Aorta (tissue), 5 donors: Measurements from ENCODE around the gene KPNB1. TPM values are rescaled to one million over a fixed set of nuclear protein-coding genes. Genes with fewer than 3 reads are reported as not detected.

Source experiments
- ATAC-seq: fragments of 200-7000 bp; cut with Tn5 transposase; one replicate; pipeline ENCODE4 v1.9.1; 2022; ENCODE audit warnings: moderate library complexity; ENCODE audit not compliant: low FRiP score
- DNase-seq, 2 donors: peaks; one replicate each; pipeline ENCODE4 v3.0.0-alpha.2; 2020
- H3K27ac ChIP-seq, 2 donors: one replicate each; pipeline ENCODE4 v1.5.1; 2013; ENCODE audit warnings: low read length in 2 of 2, mild to moderate bottlenecking in 2 of 2, moderate library complexity in 2 of 2, control low read depth in 1 of 2, inconsistent platforms in 1 of 2, low read depth in 1 of 2
- H3K27me3 ChIP-seq, 2 donors: one replicate each; pipeline ENCODE4 v1.6.1; 2013; ENCODE audit warnings: control low read depth in 1 of 2, low read length in 1 of 2, mild to moderate bottlenecking in 1 of 2, moderate library complexity in 1 of 2; ENCODE audit not compliant: insufficient read depth in 2 of 2, control insufficient read depth in 1 of 2
- H3K36me3 ChIP-seq, 2 donors: one replicate each; pipeline ENCODE4 v1.6.1; 2013; ENCODE audit warnings: control low read depth in 1 of 2, low read length in 1 of 2, mild to moderate bottlenecking in 1 of 2; ENCODE audit not compliant: insufficient read depth in 2 of 2, control insufficient read depth in 1 of 2
- H3K4me1 ChIP-seq, 2 donors: one replicate each; pipeline ENCODE4 v1.6.1; 2013; ENCODE audit warnings: low read length in 2 of 2, control low read depth in 1 of 2, mild to moderate bottlenecking in 1 of 2, moderate library complexity in 1 of 2; ENCODE audit not compliant: insufficient read depth in 2 of 2, control insufficient read depth in 1 of 2
- H3K4me3 ChIP-seq, 2 donors: one replicate each; pipeline ENCODE4 v1.5.1; 2013; ENCODE audit warnings: low read length in 2 of 2, control low read depth in 1 of 2, mild to moderate bottlenecking in 1 of 2
- H3K9me3 ChIP-seq: one replicate; pipeline ENCODE4 v1.6.1; 2013; ENCODE audit warnings: mild to moderate bottlenecking, low read length; ENCODE audit not compliant: control insufficient read depth
- WGBS, 2 donors: extraction: QIAGEN DNeasy Blood & Tissue Kit; methylation state at CpG; one replicate each; pipeline ENCODE4 v1.1.7; 2013; 5-methylcytosine and 5-hydroxymethylcytosine counted together
- intact Hi-C, 2 donors: fragments of 100-400 bp; cut with DNase I; formaldehyde crosslinking; loops; one replicate each; pipeline versions ENCODE4 v1.14.2 to v1.15.0; 2022
- polyA plus RNA-seq, 2 donors: library from polyadenylated mRNA; stranded (reverse); fragments of 200-250 nt; gene quantifications; one replicate each; pipeline ENCODE4 v1.2.3, GENCODE V29; 2013
- total RNA-seq, 2 donors: library from RNA; stranded (reverse); fragmentation: NEBNext Ultra II Directional; extraction: Animal tissue kit (Norgen Biotek cat#: 25700); gene quantifications; one replicate each; pipeline ENCODE4 v1.2.1, GENCODE V29; 2021
- donor health status: healthy with polysubstance abuse.
- donor health status: Bipolar disorder and iron deficiency.
- donor health status: DM: no; HTN: no; CAD: no.
- donor health status: DM: no; HTN: no; CAD: no.
- donor health status: DM: yes; HTN: yes; CAD: no.

The KPNB1 gene
- total and polyA plus RNA-seq, 4 donors: 39.4 to 202 (median 115) TPM

DNA sequence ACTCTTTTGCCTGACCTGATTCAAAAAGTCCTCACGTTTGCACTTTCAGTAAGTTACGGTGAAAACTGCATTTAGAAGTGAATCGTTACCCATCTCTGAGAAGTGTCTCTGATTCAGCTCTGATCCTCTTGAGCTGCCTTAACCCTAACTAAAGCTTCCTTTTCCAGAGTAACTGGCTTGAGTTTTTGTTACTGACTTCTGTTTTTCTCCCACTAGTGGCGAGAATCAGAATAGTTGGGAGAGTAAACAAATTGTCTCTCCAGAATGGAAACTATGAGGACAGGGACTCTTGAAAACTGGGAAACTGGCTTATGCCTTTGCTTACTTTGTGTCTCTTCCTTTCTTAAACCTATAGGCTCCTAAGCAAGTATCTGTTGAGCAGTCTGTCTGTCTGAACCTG is 31.3 kb upstream of the KPNB1 start:
- ATAC-seq (no peak), DNase-seq (no peak)
- H3K27ac ChIP-seq: peak overlapping the region in 1 of 2 donors; percentile 43
- H3K4me3 ChIP-seq: no peak overlapping the region
- H3K4me1 ChIP-seq: no peaks in the 10 kb centered on the region
- H3K36me3 ChIP-seq: peaks cover 0 to 2% of the 10 kb centered on the region in 2 donors
- no peaks in the 10 kb centered on the region for H3K9me3 ChIP-seq
- intact Hi-C loops: loop anchor here in 1 of 2 donors (10.0 kb wide), 3 partner anchors 254 to 384 kb away; partner anchors contain the start of gene EFCAB13
- 70 to 72% methylated on average over 4 of the region's 4 CpGs for WGBS, 2 donors
- H3K27me3 ChIP-seq: no peaks in the 10 kb centered on the region

DNA sequence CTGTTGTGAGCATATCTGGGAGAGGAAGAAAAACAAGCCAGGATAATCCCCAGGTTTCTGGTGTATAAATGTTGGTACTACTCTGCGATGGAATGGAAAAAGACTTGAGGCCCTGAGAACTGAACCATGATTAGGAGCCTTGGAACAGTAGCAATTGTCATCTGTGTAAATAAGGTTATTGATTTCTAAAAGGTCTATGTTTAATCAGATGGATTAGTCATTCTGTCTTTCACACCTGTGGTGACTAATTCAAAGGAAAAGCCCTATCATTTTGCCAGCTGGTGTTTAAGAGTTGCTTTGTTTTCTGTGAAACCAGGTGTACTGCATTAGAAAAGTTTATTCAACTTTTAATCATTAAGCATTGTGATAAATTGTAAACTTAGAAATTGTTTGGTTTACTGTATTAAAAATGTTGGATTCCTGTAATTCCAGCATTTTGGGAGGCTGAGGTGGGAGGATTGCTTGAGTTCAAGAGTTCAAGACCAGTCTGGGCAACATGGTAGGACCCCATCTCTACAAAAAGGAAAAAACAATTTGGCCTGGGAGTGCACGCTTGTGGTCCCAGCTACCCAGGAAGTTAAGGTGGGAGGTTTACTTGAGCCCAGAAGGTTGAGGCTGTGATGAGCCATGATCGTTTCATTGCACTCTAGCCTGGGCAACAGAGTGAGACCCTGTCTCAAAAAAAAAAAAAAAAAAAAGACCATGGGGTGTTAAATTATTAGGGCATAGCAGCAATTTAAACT is 29.0 kb upstream of the KPNB1 start:
- ATAC-seq (no peak), DNase-seq (no peak)
- Histone ChIP-seq H3K36me3 (peaks cover 2 to 6% of the 10 kb centered on the region in 2 donors), H3K4me3 (no peak overlapping the region), H3K27ac (peak overlapping the region; percentile 17 to 57), H3K4me1 (no peaks in the 10 kb centered on the region), H3K27me3 (no peaks in the 10 kb centered on the region), H3K9me3 (no peaks in the 10 kb centered on the region)
- WGBS, 2 donors: 76 to 84% methylated on average over 3 of the region's 3 CpGs
- intact Hi-C loops: no loop called here

DNA sequence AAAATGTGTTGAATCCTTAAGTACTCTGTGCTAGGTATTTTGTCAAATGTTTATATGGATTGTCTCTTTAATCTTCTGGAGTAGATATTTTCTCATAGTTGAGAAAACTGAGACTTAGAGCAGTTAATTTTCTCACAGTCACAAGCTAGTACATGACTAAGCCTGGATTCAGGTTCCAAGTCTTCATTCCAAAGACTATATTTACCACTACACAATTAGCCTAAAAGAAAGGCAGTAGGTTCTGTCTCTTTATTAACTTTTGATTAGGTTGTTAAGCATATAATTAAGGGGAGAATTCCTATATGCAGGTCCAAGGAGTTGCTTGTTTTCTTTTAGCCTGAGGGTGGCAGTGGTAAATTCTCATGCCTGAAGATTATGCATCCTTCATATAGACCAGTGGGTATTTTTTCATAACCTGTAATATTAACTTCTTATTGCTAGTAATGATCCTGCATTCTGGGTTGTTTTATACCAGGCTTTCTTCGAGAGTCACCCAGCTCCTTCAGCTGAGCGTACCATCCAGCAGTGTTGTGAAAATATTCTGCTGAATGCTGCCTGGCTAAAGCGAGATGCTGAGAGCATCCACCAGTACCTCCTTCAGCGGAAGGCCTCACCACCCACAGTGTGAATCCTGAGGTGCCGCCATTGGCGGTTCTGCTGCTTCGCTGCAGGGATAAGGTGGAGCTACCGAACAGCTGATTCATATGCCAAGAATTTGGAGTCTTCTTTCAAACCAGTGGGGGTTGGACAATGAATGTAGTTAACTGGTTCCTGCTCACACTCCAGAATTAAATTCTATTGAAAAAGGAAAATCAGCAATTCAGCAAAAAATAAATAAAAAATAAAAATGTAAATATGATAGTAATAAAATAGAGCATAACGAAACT is 28.2 kb upstream of the KPNB1 start:
- ATAC-seq (peak; percentile 33), DNase-seq (peak; percentile 59 to 83)
- Histone ChIP-seq H3K9me3 (no peaks in the 10 kb centered on the region), H3K27me3 (no peaks in the 10 kb centered on the region), H3K36me3 (peaks cover 2 to 6% of the 10 kb centered on the region in 2 donors), H3K27ac (peak overlapping the region; percentile 47 to 57), H3K4me3 (no peak overlapping the region), H3K4me1 (no peaks in the 10 kb centered on the region)
- intact Hi-C loops: no loop called here
- 11 to 18% methylated on average over 9 of the region's 9 CpGs for WGBS, 2 donors

DNA sequence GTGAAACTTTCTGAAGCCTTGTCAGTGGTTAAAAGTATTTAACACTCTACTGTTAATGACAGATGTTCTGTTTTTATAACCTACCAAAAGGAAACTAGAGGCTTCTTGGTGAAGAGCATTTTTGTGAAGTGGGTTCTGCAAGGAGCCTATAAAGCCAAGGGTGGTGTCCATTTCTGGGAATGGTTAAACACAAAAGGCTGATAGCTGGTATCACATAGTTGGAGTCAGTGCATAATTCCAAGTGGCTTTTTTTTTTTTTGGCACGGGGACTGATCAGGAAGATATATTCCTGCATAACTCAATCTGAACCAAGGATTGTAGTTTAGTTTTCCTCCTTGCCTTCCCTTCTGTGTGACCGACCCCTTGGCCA is 27.6 kb upstream of the KPNB1 start:
- intact Hi-C loops: no loop called here
- DNase-seq (no peak), ATAC-seq (no peak)
- H3K27me3 ChIP-seq: no peaks in the 10 kb centered on the region
- no peak overlapping the region for H3K4me3 ChIP-seq
- H3K36me3 ChIP-seq: peaks cover 2 to 6% of the 10 kb centered on the region in 2 donors
- no peaks in the 10 kb centered on the region for H3K4me1 ChIP-seq
- H3K9me3 ChIP-seq: no peaks in the 10 kb centered on the region
- WGBS, 2 donors: 21 to 31% methylated on average over 2 of the region's 2 CpGs
- peak overlapping the region in 1 of 2 donors; percentile 36 for H3K27ac ChIP-seq

DNA sequence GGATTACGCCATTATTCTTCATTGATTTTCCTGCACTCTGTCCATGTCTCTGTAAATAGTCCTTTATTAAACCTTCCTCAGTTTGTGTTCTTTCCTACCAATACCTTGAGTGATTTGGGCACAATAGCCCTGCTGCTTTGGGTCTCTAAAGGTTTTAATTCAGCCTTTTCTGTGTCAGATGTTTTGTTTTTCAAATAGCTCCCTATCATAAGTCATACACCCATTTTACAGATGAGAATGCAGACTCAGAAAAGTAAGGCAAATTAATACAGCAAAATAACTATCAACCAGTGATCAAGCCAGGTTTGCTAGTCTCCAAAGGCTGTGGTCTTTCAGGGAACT is 25.0 kb upstream of the KPNB1 start:
- H3K4me1 ChIP-seq: no peaks in the 10 kb centered on the region
- no peak for DNase-seq
- H3K4me3 ChIP-seq: no peak overlapping the region
- peaks cover 2 to 4% of the 10 kb centered on the region in 2 donors for H3K36me3 ChIP-seq
- H3K27ac ChIP-seq: no peak overlapping the region
- no peaks in the 10 kb centered on the region for H3K9me3 ChIP-seq
- intact Hi-C loops: no loop called here
- no peaks in the 10 kb centered on the region for H3K27me3 ChIP-seq
- ATAC-seq: no peak
- 44 to 55% methylated on average over 1 of the region's 1 CpG for WGBS, 2 donors

DNA sequence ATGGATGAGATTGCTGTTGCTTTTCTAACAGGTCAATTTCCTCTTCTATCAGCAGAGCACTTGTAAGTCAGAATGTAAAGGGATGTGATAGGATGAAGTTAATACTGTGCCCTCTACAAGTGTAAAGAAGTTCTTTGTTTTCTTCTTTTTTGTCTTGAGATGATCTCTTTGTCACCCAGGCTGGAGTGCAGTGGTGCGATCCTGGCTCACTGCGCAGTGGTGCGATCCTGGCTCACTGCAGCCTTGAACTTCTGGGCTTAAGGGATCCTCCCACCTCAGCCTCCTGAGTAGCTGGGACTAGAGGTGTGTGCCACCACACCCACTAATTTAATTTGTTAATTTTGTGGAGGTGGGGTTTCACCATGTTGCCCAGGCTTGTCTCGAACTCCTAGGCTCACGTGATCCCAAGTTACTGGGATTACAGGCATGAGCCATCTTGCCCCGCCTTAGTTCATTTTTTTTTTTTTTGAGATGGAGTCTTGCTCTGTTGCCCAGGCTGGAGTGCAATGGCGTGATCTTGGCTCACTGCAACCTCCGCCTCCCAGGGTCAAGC is 21.6 kb upstream of the KPNB1 start:
- Histone ChIP-seq H3K36me3 (peaks cover 2 to 4% of the 10 kb centered on the region in 2 donors), H3K4me1 (no peaks in the 10 kb centered on the region), H3K27me3 (no peaks in the 10 kb centered on the region), H3K9me3 (no peaks in the 10 kb centered on the region), H3K27ac (no peak overlapping the region), H3K4me3 (no peak overlapping the region)
- ATAC-seq (no peak), DNase-seq (no peak)
- WGBS, 2 donors: 92 to 97% methylated on average over 8 of the region's 8 CpGs
- intact Hi-C loops: no loop called here

DNA sequence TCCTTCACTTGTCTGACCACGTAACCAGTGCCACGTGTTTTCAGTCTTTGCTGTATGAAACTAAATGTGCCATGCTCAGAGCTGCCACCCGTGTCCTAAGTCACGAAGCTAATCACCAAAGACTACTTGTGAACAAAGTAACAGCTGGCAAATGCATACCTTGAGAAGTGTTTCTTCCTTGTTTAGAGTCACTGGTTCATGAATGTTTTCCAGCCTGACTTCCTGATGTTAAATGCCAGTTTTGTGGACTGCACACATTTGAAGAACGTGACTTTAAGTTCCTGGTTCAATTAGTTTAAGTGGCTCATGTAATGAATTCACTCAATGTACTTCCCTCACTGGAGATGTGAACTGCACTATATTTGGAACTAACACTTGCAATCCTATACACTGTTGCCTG is 19.9 kb upstream of the KPNB1 start:
- no peak for DNase-seq
- Histone ChIP-seq H3K4me1 (no peaks in the 10 kb centered on the region), H3K27me3 (no peaks in the 10 kb centered on the region), H3K36me3 (no peaks in the 10 kb centered on the region), H3K9me3 (no peaks in the 10 kb centered on the region), H3K4me3 (no peak overlapping the region), H3K27ac (no peak overlapping the region)
- WGBS, 2 donors: 65 to 72% methylated on average over 5 of the region's 5 CpGs
- ATAC-seq: no peak
- intact Hi-C loops: no loop called here

DNA sequence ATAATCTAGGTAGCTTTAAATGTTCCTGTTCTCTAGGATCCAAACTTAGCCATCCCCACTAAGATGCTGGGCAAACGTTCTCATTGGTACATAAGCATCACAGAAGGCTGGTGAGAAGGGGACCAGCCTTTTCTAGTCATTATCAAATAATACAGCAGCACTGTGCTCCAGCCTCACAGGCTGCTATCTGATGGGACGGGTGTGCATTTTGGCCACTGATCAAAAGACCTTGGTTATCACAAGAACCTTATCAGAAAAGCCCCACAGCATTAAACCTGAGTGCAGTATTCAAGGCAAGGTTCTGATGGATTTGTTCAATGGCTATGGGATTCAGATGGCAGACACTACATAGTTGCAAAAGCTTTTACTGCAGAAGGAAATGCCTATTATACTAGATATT is 19.1 kb upstream of the KPNB1 start:
- Histone ChIP-seq H3K27me3 (no peaks in the 10 kb centered on the region), H3K9me3 (no peaks in the 10 kb centered on the region), H3K36me3 (no peaks in the 10 kb centered on the region), H3K4me1 (no peaks in the 10 kb centered on the region), H3K27ac (no peak overlapping the region), H3K4me3 (no peak overlapping the region)
- DNase-seq: no peak
- intact Hi-C loops: no loop called here
- 63 to 69% methylated on average over 2 of the region's 2 CpGs for WGBS, 2 donors
- ATAC-seq: no peak
